DOHH2 (cell line): ENCODE data around the gene SAMD4A.

ENCODE experiments used
- EZH2phosphoT487 ChIP-seq: fragments of 200-600 bp; sonication (generic); IDR thresholded peaks from 2 replicates; pipeline ENCODE4 v1.6.1; 2017; ENCODE audit warnings: borderline replicate concordance, mild to moderate bottlenecking, antibody characterized with exemption, low read length, moderate library complexity, mixed read lengths
- TF ChIP-seq, protein P1 (sequence below): fragments of 200-600 bp; sonication (generic); IDR thresholded peaks from one replicate; pipeline ENCODE4 v1.5.1; 2014; ENCODE audit warnings: antibody characterized with exemption, mild to moderate bottlenecking, low read depth, low read length; ENCODE audit not compliant: poor library complexity, severe bottlenecking

DNA sequence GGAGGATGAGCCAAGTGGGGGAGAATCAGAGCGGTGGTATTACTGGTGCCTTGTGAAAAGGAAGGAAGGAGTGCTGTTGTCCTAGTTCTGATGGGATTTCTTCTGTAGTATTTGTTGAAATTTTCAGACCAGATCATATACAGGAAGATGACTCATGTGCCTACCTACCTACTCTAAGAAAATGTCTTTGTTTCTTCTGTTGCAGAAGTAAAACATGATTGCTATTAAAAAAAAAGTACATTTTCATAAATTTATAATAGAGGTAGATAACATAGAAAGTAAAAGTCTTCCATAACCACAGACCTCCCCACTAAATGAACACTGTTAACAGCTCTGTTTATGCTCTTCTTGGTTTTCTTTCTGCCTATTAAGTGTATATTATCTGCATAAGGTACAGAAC is 26.9 kb downstream of the SAMD4A start:
- TF ChIP-seq, protein P1, sequence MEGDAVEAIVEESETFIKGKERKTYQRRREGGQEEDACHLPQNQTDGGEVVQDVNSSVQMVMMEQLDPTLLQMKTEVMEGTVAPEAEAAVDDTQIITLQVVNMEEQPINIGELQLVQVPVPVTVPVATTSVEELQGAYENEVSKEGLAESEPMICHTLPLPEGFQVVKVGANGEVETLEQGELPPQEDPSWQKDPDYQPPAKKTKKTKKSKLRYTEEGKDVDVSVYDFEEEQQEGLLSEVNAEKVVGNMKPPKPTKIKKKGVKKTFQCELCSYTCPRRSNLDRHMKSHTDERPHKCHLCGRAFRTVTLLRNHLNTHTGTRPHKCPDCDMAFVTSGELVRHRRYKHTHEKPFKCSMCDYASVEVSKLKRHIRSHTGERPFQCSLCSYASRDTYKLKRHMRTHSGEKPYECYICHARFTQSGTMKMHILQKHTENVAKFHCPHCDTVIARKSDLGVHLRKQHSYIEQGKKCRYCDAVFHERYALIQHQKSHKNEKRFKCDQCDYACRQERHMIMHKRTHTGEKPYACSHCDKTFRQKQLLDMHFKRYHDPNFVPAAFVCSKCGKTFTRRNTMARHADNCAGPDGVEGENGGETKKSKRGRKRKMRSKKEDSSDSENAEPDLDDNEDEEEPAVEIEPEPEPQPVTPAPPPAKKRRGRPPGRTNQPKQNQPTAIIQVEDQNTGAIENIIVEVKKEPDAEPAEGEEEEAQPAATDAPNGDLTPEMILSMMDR, result no peak
- TF ChIP-seq EZH2phosphoT487, result no peak
